ENCODE measurements around the gene EPG5. TPM values are rescaled to one million over a fixed set of nuclear protein-coding genes. Genes with fewer than 3 reads are reported as not detected.

EPG5 gene
- total RNA-seq, 1 donor from 2014 or later = 38.3 TPM

DNA sequence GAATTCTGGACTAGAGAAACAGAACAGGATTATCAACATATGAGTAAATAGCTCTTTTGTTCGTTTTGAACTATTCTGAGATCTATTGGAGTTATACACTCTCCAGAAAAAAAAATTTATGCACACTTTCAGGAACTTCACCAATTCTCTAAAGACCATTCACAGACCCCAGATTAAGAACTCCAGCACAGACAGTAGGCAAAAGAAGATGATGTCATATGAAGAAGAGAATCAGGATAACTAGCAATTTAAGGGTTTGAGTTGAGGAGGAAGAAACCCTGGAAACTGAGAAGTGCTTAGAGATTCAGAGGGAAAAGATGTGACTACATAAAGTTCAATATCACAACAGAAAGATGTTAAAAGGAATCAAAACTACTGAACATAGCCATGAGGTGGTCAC is 71.8 kb downstream of the EPG5 start:
- Mint-ChIP-seq H3K4me1 (no peaks in the 10 kb centered on the region), H3K4me3 (no peak overlapping the region), H3K9me3 (no peaks in the 10 kb centered on the region), H3K27me3 (no peaks in the 10 kb centered on the region), H3K27ac (no peak overlapping the region), H3K36me3 (ENCODE audit: low read depth) (peaks cover 73% of the 10 kb centered on the region)
- DNase-seq (no peak), ATAC-seq (ENCODE audit: low read depth) (no peak)
- ChIA-PET POLR2A (no interaction called here), CTCF (interaction anchor here (1.2 to 1.6 kb wide), 3 partner anchors 15 to 16 kb away, joined by 3 to 4 read pairs (median 4); no protein-coding TSS in a partner anchor)
- intact Hi-C loops (cut with micrococcal nuclease) = loop anchor here (5.0 kb wide), 1 partner anchor 1393 kb away; no protein-coding TSS in a partner anchor
- TF ChIP-seq, protein P1, sequence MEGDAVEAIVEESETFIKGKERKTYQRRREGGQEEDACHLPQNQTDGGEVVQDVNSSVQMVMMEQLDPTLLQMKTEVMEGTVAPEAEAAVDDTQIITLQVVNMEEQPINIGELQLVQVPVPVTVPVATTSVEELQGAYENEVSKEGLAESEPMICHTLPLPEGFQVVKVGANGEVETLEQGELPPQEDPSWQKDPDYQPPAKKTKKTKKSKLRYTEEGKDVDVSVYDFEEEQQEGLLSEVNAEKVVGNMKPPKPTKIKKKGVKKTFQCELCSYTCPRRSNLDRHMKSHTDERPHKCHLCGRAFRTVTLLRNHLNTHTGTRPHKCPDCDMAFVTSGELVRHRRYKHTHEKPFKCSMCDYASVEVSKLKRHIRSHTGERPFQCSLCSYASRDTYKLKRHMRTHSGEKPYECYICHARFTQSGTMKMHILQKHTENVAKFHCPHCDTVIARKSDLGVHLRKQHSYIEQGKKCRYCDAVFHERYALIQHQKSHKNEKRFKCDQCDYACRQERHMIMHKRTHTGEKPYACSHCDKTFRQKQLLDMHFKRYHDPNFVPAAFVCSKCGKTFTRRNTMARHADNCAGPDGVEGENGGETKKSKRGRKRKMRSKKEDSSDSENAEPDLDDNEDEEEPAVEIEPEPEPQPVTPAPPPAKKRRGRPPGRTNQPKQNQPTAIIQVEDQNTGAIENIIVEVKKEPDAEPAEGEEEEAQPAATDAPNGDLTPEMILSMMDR (IDR thresholded peaks at IDR 0.05) = no peak

DNA sequence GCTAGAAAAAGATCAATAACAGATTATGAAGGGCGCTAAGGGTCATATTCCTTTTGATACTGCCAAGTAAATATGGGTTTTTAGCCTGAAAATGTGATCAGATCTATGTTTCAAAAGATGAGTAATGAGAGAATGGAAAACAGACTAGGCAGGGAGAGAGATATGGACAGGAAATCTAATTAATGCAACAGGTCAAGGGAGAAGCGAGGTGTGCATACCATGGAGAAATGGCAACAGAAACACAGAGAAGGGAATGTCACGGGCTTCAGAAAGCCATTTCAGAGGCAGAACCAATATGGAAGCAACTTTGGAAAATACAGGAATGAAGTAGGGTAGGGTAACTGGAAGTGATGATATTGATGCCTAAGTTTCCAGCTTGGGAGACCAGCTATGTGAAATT is 72.3 kb downstream of the EPG5 start:
- intact Hi-C loops (cut with micrococcal nuclease) = loop anchor here (5.0 kb wide), 1 partner anchor 1393 kb away; no protein-coding TSS in a partner anchor
- no peak overlapping the region for H3K4me3 Mint-ChIP-seq
- H3K27ac Mint-ChIP-seq = no peak overlapping the region
- no peaks in the 10 kb centered on the region for H3K27me3 Mint-ChIP-seq
- no peaks in the 10 kb centered on the region for H3K4me1 Mint-ChIP-seq
- peaks cover 74% of the 10 kb centered on the region for H3K36me3 Mint-ChIP-seq (ENCODE audit: low read depth)
- ChIA-PET POLR2A (no interaction called here), CTCF (interaction anchor here (1.6 kb wide), 1 partner anchor 14 kb away, joined by 4 read pairs; no protein-coding TSS in a partner anchor)
- ATAC-seq (ENCODE audit: low read depth) = no peak
- DNase-seq = no peak
- H3K9me3 Mint-ChIP-seq = no peaks in the 10 kb centered on the region
- TF ChIP-seq, protein P1 (IDR thresholded peaks at IDR 0.05) = no peak

DNA sequence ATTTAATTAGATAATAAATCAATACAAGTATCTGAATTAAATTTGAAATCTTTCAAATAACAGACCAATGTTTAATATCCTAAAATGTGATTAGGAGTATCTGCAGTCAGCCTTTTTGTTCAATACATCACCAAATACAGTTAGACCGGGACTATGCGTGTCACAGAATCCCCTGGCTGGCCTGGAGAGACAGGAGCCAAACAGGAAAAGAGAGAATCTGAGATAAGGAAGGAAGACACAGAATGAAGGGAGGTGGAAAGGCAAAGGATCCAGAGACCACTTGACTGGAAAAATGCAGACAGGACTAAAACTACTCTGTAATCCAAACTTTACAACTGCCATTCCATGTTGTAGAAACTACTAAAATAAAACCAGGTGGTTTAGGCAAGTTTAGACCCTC is 75.3 kb downstream of the EPG5 start:
- Mint-ChIP-seq H3K9me3 (no peaks in the 10 kb centered on the region), H3K27me3 (no peaks in the 10 kb centered on the region), H3K27ac (no peak overlapping the region), H3K36me3 (ENCODE audit: low read depth) (peaks cover 69% of the 10 kb centered on the region), H3K4me1 (no peaks in the 10 kb centered on the region), H3K4me3 (no peak overlapping the region)
- ChIA-PET POLR2A (no interaction called here), CTCF (no interaction called here)
- DNase-seq (no peak), ATAC-seq (ENCODE audit: low read depth) (no peak)
- intact Hi-C loops (cut with micrococcal nuclease) = no loop called here
- TF ChIP-seq, protein P1 (IDR thresholded peaks at IDR 0.05) = no peak

DNA sequence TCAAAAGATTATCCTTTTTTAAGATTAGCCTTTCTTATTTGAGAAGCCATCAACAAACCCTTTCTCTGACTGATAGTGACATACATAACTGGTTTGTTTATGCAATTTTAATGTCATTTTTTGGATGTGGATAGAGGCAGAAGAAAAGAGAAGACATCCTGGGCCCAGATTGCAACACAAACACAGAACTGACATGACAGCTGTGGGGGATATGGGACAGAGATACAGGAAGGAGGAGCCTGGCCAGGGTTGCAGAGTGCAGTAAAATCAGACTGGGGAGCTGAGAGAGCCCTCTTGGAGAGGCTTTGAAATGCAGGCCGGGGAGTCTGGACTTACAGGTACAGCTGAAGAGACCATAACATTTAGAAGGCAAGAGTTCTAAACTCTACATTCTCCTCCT is 76.5 kb downstream of the EPG5 start:
- H3K27ac Mint-ChIP-seq = no peak overlapping the region
- H3K27me3 Mint-ChIP-seq = no peaks in the 10 kb centered on the region
- DNase-seq (no peak), ATAC-seq (ENCODE audit: low read depth) (no peak)
- no peaks in the 10 kb centered on the region for H3K4me1 Mint-ChIP-seq
- TF ChIP-seq, protein P1 (IDR thresholded peaks at IDR 0.05) = no peak
- H3K9me3 Mint-ChIP-seq = no peaks in the 10 kb centered on the region
- no peak overlapping the region for H3K4me3 Mint-ChIP-seq
- intact Hi-C loops (cut with micrococcal nuclease) = no loop called here
- ChIA-PET CTCF (interaction anchor here (0.9 kb wide), 1 partner anchor 10 kb away, joined by 3 read pairs; no protein-coding TSS in a partner anchor), POLR2A (interaction anchor here (0.6 kb wide), 2 partner anchors 250 to 1022 kb away, joined by 3 read pairs; no protein-coding TSS in a partner anchor)
- peaks cover 64% of the 10 kb centered on the region for H3K36me3 Mint-ChIP-seq (ENCODE audit: low read depth)

DNA sequence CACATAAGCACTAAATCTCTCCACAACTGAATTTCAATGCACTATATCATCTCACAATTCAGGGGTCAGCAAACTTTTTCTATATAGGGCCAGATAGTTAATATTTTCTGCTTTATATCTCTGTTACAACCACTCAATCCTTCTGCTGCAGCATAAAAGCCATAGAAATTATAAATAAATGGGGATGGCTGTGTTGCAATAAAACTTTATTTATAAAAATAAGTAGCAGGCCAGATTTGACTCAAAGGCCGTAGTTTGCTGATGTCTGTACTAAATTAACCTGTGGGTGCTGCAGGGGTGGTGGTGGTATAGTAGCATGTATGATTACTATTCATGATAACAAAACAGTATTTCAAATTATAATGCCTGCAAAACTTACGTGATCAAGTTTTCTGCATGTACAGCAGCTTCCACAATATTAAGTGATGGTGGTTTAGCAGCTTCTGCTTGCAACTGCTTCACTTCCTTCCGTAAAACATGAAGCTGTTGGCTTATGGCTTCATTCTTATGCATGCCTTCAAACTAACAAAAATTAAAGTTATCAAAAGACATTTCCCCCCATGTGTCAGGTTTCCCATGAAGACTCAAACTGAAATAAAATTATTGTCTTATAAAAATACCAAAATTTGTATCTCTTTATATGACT is 77.6 kb downstream of the EPG5 start:
- Mint-ChIP-seq H3K9me3 (no peaks in the 10 kb centered on the region), H3K27ac (no peak overlapping the region), H3K4me1 (no peaks in the 10 kb centered on the region), H3K36me3 (ENCODE audit: low read depth) (peaks cover 58% of the 10 kb centered on the region), H3K27me3 (no peaks in the 10 kb centered on the region), H3K4me3 (no peak overlapping the region)
- TF ChIP-seq, protein P1 (IDR thresholded peaks at IDR 0.05) = no peak
- CTCF ChIA-PET = no interaction called here
- POLR2A ChIA-PET = no interaction called here
- DNase-seq (no peak), ATAC-seq (ENCODE audit: low read depth) (no peak)
- intact Hi-C loops (cut with micrococcal nuclease) = no loop called here

Measured in activated B cell treated with CpG ODN at 0.5 μM for 24 hours (primary cell).